OCI-M2 (cell line): ENCODE data around the gene ELMO1.

Experiments
- DNase-seq: peaks from one replicate; lab custom pipeline; 2025; ENCODE audit not compliant: unreplicated experiment; lab: John Stamatoyannopoulos, UW

The ELMO1 gene

GRCh38 chr7:37282093-37282444 is 166.6 kb downstream of the ELMO1 start:
- no peak for DNase-seq

DNA sequence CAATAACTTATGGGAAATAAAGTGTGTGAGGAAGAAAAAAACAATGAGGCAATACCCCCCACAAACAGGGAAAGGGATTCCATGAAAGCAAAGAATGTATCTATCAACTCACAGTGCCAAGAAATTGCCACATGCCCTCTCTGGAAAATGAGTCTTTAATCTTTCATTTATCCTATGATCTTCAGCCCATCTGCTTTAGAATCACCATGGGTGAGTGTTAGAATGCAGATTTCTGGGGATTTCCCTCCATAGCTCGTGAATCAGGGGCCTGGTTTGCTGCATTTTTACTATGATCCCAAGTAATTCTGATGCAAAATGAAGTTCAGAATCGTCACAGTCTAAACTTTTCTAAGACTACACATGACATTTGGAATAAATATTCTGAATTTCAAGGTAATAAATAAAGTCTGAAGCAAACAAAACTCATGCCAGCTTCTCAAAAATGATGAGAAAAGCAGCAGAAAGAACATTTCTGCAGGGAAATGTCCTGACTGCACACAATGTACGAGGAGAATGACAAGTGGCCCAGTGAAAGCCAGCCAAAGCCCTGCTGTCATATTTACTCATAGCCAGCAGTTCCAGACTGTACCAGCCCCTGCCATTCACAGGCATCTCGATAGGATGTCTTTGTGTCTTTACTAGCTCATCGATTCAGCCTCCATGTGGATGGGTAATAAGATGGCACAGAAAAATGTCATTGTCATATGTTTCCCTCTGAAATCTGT is 167.1 kb downstream of the ELMO1 start:
- DNase-seq, result no peak

DNA sequence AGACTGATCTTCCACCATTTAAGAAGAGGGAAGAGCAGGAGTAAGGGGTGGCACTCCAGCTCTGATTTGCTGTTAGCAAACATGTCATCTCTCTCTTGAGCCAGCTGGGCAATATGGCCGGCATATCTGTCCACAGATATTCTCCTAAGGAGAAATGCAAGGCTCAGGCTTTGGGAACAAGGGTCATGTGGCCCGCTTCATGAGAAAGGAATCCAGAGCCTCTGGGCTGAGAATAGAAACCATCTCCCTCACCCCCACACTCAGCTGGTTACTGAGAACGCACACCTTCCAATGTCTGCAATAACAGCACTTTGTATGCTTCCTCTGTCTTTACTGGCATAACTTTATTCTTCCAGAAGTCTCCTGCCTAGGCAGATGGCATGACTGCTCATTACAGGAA is 171.2 kb downstream of the ELMO1 start:
- no peak for DNase-seq

DNA sequence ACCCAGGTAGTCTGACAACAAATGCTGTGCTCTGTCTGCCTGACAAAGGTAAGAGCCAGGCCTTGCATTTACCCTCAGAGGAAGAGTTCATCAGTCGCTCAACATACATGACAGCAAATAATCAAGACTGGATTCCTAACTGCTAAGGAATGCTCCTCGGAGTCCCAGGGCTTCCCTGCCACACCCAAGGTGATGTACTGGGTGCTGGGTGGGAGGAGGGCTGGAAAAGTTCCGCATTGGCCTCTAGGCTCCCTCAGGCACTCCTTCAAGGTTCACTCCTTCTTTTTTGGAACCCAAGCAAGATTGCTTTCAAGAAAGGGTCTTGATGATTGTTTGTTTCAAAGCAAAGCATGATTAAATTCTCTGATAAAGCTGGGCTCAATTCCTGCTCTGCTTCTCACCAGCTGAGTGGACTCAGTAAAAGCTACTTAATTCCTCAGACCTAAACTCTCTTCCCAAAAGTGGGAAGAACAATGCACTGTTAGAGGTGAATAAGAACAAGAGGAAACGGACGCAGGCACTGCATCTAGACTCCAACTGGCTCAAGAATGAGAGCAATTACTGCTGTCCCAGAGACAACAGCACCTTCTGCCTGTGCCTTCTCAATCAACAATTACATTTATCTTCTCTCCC is 173.5 kb downstream of the ELMO1 start:
- no peak for DNase-seq

DNA sequence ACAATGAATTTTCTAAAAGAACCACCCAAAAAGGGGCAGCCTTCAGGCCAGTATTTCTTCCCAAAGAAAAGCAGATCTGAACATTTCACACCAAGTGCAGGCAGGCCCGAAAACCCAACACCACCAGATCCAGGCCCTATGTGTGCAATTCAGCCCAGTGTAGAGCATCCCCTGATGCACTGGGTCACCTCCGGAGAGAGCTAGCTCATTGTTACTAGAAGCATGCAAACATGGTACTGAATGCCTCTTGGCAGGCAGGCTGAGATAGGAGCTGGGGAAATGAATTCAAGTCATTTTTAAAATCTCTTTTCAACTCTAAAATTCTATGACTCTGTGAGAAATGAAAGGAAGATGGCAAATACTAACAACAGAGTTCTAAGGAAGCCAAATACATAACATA is 174.8 kb downstream of the ELMO1 start:
- DNase-seq, result no peak

- no peak for DNase-seq
These were observed 178.8 kb downstream of the ELMO1 start for GRCh38 chr7:37269711-37270508.

GRCh38 chr7:37267251-37267650 is 181.4 kb downstream of the ELMO1 start:
- no peak for DNase-seq

DNA sequence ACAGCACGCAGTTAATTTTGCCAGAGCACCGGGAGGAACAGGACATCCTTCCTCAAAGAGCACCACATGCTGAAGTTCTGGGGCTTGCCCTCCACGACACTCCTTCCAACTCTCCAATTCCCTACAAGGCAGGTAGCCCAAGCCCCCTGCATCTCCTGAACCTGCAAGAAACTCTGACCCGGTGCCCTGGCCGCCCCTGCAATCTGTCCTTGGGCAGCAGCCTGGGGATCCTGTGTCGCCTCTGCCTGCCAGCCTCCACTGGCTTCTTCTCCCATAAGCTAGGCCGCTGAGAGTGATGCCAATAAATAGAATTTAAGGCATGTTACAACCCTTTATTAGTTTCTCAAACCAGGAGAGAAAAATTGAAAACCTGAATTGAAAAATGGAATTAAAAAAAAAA is 182.8 kb downstream of the ELMO1 start:
- DNase-seq, result no peak

- DNase-seq, result no peak
These were observed 183.7 kb downstream of the ELMO1 start for GRCh38 chr7:37265006-37265405.

DNA sequence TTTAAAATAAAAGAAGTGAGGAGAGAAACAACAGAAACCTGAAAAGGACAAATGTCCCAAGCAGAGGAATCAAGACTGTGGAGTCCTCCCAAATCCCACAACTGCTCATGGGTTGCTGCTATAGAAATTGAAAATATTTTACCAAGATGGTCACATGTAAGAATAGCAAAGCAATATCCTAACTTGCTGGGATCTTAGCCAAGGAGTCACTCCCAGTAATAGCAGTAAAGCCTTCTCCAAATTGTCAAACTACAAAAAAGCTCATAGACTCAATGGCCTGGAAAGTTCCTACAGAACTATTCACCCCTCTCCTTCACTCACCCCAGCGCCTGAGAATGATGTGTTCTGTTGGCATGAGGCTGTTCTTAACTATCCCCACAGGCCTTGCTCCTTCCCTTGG is 186.5 kb downstream of the ELMO1 start:
- DNase-seq, result no peak

GRCh38 chr7:37259319-37259821 is 189.3 kb downstream of the ELMO1 start:
- no peak for DNase-seq

GRCh38 chr7:37256631-37257030 is 192.0 kb downstream of the ELMO1 start:
- DNase-seq, result no peak

- DNase-seq, result no peak
These were observed 193.2 kb downstream of the ELMO1 start for GRCh38 chr7:37255327-37255944.

DNA sequence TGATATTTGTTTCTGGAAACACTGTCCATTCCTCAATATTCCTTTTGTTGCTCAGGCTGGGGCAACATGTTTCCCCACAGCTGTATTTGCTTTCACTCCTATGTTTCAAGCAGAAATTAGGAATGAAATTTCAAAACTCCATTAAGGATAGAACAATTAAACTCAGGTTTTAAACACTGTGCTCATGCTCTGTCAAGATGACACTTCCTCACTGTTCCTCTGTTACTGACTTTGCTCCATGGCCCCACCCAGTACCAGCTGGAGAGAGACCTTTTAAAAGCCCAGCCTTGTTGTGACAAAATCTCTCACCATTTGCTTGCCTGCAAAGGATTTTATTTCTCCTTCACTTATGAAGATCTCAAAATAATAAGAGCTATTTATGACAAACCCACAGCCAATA is 197.4 kb downstream of the ELMO1 start:
- DNase-seq, result no peak

DNA sequence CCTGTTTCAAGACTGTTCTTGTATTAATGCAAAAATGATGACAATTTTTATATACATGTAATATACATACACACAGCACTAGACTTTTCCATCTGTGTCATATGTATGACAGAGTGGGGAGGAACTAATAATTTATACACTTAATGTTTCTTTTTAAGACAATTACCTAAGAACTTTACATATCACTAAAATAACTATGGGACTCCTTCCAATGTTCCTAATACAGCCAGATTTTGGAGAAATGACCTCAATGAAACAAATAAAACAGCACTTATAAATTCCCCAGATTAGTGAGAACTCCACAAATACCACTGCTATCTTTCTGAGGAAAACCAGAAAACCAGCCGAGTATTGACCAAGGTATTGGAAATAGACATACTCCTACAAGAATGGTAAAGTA is 199.4 kb downstream of the ELMO1 start:
- DNase-seq, result no peak

DNA sequence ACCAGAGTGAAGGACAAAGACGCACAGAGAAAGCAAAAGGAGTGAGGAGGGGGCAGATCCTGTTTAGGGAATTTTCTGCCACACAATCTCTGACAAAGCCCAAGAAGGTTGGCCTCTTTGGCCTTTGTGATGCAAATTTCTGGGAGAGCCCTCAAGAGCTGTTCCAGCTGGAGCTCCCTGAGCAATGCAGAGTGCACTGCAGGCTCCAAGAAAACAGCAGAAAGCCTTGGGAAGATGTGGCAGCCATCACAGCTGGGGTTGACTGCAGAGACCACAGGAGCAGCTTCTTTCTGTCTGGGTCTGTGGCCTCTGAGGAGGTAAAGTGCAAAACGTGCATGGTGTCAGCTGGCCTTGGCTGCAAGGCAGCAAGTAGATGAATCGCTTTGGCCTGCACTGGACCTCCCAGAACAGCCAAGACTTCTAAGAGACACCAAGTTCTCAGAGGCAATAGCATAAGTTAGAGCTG is 200.2 kb downstream of the ELMO1 start:
- no peak for DNase-seq

GRCh38 chr7:37247861-37248260 is 200.8 kb downstream of the ELMO1 start:
- no peak for DNase-seq

DNA sequence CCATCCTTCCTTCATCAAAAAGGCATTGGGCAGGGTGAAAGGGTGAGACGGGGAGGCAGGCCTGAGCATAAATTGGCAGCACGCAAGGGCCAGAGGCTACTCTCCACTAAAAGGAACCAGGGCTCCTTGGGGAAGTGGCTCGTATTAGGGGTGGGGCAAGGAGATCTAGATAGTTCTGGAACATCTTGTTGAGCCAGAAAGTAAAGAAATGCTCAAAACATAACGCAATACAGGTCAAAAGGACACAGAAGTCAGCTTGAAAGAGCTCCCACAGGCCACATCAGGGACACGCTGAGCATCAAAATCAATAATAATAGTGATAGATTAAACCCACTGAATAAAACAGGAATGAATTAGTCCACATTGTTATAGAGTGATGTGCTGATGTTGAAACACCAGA is 203.1 kb downstream of the ELMO1 start:
- DNase-seq, result no peak

DNA sequence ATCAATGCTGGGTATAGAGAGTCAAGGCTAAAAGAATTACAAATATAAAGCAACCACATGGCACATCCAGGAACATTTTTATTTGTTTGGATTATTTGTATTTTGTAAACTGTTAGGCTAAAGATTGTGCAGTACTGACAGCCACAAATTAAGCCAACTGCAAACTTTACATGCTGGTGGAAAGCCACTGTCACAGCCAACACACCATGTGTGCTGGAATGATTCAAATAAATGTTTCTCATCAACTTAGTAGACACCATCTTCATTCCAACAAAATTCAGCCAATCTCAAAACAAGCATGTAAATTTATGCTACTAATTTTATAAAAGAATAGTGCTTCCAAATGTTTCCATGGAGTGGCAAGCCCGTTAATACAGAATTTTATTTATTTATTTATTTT is 211.8 kb downstream of the ELMO1 start:
- DNase-seq, result no peak

- no peak for DNase-seq
These were observed 212.9 kb downstream of the ELMO1 start for GRCh38 chr7:37235813-37236212.

GRCh38 chr7:37234928-37235327 is 213.7 kb downstream of the ELMO1 start:
- no peak for DNase-seq
